ENCODE results near the gene LINC00237.

The LINC00237 gene

DNA sequence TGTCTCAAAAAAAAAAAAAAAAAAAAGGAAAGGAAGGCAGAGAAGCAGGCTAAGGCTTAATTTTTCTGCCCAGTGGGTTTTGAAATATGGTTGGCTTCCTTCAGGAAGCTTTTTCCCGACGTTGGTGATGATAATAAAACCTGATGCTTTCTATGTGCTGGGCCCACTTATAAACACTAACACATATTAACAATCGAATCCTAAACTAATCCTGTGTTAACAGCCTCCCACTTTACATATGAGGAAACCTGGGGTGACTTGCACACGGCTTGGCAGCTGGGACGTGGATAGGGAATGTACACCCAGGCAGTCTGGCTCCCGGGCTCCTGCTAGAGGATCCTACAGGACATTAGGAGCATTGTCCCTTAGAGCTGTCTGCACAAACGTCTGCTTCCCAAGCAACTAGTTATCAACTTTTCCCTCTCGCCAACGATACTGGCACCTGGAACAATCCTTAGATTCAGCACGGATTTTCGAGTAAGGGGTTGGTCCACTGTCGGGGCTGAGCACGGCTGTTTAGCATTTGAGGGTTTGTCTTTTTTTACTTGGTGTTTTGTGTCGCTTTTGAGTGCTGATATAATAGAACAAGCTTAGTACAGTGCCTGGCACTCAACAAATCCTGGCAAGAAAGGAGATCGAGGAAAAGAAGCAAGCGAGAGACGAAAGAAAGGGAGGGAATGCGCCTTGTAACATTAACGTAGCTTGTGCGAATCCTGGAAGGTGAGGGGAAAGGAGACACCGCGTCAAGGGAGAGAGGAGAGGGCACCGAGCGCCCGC lies 19.1 kb upstream of the LINC00237 start:
- no peak for DNase-seq

DNA sequence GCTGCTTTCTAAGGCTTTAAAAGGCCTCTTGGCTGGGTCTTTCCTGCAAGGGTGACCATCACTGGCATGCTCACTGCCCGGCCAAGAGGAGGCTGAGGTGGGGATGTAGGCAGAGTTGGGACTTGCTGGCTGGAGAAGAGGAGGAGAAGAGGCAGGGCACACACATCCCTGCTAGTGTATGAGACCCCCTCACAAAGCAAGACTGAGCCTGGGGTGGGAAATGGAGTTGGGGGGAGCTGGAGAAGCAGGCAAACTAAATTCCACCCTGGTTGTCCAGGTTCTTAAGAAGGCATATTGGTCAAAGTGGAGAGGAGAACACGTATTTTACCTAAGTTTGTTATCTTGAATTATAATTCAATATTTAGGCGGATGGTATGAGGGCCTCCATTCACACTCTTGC lies 18.0 kb upstream of the LINC00237 start:
- DNase-seq: no peak

- DNase-seq: no peak
Measured at GRCh38 chr20:21118782-21119181, 12.6 kb upstream of the LINC00237 start.

DNA sequence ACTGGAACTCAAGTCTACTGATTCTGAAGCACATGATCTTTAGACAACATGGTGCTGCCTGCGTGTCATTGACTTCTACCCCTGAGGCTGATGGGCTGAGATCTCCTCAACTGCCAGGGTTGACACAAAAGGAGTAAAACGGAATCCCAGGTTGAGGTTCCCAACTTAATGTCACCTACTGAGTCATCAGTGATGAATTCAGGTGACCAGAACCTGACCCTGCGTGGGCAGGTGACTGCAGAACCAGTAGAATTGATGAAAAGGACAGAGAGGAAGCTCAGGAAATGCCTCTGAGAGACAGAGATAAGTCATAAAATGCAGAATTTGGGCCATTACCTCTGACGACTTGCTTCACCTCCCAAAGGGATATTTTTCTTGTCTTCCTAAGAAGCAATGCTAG lies 12.0 kb upstream of the LINC00237 start:
- DNase-seq: no peak

GRCh38 chr20:21117521-21117920 lies 11.4 kb upstream of the LINC00237 start:
- DNase-seq: no peak

- DNase-seq: no peak
Measured at GRCh38 chr20:21114584-21114983, 8.4 kb upstream of the LINC00237 start.

- no peak for DNase-seq
Measured at GRCh38 chr20:21113697-21114096, 7.5 kb upstream of the LINC00237 start.

DNA sequence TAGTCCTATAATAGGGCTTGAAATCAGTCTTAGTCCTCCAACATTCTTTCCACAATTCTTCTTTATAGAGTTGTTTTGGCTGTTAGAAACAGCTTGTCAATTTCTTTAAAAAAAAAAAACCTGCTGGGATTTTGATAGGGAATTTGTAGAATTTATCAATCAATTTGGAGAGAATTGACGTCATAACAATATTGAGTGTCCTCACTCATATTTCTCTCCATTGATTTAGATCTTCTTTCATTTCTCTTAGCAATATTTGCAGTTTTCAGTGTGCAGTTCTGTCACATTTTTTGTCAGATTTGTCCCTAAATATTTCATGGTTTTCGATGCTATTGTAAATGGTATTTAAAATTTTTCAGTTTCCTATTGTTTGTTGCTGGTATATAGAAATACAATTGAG lies 5.3 kb upstream of the LINC00237 start:
- DNase-seq: no peak

GRCh38 chr20:21110811-21111210 lies 4.7 kb upstream of the LINC00237 start:
- DNase-seq: no peak

DNA sequence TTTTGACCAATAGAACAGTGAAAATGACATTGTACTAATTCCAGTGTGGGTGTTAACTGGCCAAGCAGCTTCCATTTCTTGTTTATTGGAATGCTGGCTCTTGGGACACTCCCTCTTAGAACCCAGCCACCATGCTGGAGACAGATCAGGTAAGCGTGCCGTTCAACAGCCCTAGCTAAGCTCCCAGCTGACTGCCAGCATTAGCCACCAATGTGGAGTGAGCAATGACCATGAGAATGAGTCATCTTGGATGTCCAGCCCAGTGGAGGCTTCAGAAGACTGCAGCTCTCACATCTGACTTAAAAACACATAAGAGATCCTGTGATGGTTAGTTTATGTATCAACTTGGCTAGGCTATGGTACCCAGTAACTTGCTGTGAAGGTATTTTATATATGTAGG lies 3.0 kb upstream of the LINC00237 start:
- no peak for DNase-seq

GRCh38 chr20:21105429-21106170 lies 558 bp downstream of the LINC00237 start:
- no peak for DNase-seq

- no peak for DNase-seq
Measured at GRCh38 chr20:21104921-21105320, 1.2 kb downstream of the LINC00237 start.

- no peak for DNase-seq
Measured at GRCh38 chr20:21104466-21104761, 1.7 kb downstream of the LINC00237 start.

DNA sequence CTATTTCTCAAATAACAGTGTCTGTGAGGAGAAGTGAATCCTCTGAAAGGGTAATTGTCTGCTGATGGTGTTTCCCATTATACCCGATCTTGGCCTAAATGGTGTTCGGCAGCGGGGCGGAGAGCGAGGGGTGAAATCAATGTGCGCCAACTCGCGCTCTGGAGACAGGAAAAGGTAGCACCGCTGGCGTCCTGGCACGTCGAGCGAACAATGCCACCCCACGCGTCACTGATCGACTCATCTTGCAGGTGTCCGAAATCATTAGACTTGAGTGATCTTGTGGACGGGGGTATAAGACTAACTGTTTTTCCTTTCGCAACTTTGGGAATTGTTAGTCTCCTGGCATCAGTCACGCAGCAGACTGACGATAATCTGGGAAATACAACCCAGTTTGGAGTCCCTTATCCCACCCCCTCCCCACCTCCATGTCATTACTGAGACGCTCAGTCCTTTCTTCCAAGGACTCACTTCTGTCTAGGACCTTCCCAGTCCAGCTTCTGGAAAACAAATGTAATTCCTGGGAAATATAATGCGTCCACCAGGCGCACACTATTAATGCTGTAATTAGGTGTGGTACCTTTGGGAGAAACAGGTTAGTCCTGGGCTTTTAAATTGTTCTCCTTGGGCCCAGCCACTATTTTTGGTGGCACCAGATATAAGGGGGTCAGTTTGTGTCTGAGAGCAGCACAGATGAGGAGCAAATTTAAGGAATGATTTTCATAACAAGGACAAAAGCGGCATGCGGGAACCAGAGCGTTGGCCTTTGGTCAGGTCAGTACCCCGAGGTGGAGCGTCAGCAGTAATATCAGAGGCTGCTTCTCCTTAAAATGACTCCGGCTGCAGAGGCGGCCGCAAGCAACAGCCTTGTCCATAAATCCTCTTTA lies 2.3 kb downstream of the LINC00237 start:
- DNase-seq: no peak

DNA sequence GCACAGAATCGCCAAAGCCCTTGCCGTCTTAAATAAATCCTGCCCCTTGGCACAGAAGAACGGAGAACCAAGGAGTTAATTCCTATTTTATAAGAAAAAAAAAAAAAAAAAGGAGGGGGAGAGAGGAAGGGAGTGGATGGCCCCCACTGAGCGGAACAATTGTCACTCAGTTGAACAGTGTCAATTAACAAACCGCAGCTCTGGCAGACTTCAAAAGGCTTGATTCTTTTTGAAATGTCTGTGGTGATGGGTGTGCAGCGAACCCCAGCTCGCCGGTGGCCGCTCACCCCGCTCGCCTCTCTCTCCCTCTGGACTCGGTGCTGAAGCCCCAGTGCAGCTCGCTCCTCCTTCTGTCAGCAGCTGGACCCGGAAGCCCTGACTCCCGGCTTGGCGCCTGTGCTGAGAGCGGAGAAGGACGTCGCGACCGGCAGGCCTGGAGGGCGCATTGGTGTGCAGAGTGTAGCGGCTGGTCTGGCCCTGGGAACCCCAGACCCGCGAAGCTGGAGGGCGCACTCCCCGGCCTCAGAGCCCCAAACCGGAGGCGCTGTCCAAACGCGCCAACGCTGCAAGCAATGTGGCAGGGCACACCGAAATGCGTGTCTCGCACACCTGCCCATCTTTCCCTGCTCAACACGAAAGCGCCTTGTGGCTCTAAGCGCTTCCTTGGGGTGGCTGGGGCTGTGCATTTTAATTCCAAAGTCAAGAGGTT lies 3.4 kb downstream of the LINC00237 start:
- DNase-seq: peak; percentile 32

DNA sequence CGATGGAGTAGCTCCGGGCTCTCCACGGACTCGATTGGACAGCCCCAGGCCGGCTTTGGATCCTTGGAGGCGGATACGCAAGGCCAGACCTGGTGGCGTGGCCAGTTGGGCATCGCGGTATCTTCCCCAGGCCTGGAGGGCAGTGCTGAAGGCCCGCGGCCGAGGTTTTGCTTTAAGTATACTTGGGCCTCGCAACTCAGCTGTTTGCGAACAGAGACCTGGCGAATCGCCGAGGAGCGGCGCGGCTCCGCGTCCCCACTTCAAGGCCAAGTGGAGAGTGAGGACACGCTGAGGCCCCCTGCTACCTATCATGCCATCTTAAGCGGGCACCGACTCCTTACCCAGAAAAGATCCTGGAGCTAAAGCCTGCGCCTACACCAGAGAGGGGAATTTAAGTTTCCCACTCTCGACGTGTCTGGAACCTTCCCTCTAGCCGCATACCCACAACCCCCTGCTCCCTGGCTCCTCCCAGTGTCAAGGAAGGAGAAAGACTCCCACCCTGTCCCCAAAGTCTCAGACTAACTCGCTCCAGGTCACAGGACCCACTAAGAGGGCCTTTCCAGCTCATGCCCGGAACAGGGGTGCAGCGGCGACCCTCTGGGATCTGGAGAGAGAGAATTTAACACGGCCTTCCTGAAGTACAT lies 4.1 kb downstream of the LINC00237 start:
- no peak for DNase-seq

GRCh38 chr20:21101453-21101931 lies 4.7 kb downstream of the LINC00237 start:
- no peak for DNase-seq

DNA sequence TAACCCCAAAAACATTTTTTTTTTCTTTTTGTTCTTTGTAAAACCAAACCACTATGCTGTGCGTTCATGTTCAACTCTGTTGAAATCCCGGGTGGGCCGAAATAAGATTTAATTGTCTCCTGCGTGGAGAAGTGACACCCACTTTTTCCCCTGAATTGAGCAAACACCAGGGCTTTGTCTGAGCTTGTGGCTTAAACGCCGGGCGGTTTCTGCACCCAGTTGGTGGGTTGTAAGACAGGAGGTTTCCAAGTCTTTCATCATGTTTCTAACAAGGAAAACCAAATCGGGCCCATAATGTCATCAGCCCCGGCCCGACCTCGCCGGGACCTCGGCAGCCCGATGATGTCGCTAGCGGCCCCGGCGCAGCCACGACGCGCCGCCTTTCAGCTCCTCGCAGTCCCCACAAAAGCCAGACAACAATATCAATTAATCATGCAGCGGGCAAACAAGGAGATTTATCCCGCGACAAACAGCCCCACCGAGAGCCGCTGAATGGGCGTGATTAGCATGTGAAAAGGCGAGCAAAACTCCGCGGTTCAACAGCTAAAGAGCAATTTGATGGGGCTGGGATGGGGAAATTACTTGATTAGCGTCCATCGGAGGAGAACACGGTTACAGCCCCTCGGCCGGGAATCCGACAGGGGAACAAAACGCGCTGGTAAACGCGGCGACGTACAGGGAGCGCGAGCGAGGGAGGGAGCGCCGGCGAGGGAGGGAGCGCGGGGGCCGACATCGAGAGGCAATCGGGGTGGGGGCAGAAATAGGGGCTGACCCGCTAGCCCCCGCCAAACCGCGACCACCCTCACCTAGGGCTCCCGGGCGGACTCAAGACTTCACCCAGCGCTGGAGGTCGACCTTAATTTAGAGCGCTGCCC lies 5.3 kb downstream of the LINC00237 start:
- no peak for DNase-seq

- peak; percentile 46 for DNase-seq
Measured at GRCh38 chr20:21099751-21100577, 6.2 kb downstream of the LINC00237 start.

- peak; percentile 37 for DNase-seq
Measured at GRCh38 chr20:21096321-21097043, 9.7 kb downstream of the LINC00237 start.

All from CD4-positive, alpha-beta T cell treated with Interferon gamma for 1 hour (primary cell).